Keratinocyte (primary cell): Measurements from ENCODE around the gene PRKAR1B.

Experiments used
- CTCF ChIP-seq, 3 experiments: IDR thresholded peaks in 1 of 3; conservative IDR thresholded peaks in 1 of 3; optimal IDR thresholded peaks in 1 of 3; 2 replicates in 2 of 3; 3 replicates in 1 of 3; pipeline versions ENCODE3 to v1.5.1; 2011; ENCODE audit warnings: low read length in 3 of 3, mild to moderate bottlenecking in 3 of 3, moderate library complexity in 2 of 3, control low read depth in 1 of 3, inconsistent platforms in 1 of 3; ENCODE audit not compliant: insufficient read depth in 2 of 3; ENCODE audit errors: extremely low read depth in 1 of 3
- EZH2 ChIP-seq: IDR thresholded peaks from one replicate; pipeline ENCODE4 v1.6.1; 2012; ENCODE audit warnings: inconsistent platforms, mild to moderate bottlenecking, low read length, moderate library complexity

- TF ChIP-seq EZH2, result no peak
- no peak for TF ChIP-seq CTCF (optimal IDR thresholded peaks at IDR 0.05 in 1 of 3, IDR thresholded peaks at IDR 0.05 in 1 of 3, conservative IDR thresholded peaks at IDR 0.05 in 1 of 3; ENCODE audit: extremely low read depth in 1 of 3, insufficient read depth in 2 of 3, low read length in 3 of 3)
Observed at GRCh38 chr7:585229-585711, 141.8 kb downstream of the PRKAR1B start.
